DND-41 (cell line): ENCODE results near the gene DTYMK.

Experiments used
- CTCF ChIP-seq: IDR thresholded peaks from 2 replicates; pipeline ENCODE4 v1.5.1; 2012; ENCODE audit warnings: borderline replicate concordance, low read length, moderate library complexity, mild to moderate bottlenecking; ENCODE audit not compliant: poor library complexity, severe bottlenecking; ENCODE audit errors: extremely low read depth
- EZH2 ChIP-seq: IDR thresholded peaks from 3 replicates; pipeline ENCODE4 v1.6.1; 2012; ENCODE audit warnings: borderline replicate concordance, low read depth, mild to moderate bottlenecking, moderate library complexity, low read length, inconsistent platforms; ENCODE audit not compliant: severe bottlenecking

DNA sequence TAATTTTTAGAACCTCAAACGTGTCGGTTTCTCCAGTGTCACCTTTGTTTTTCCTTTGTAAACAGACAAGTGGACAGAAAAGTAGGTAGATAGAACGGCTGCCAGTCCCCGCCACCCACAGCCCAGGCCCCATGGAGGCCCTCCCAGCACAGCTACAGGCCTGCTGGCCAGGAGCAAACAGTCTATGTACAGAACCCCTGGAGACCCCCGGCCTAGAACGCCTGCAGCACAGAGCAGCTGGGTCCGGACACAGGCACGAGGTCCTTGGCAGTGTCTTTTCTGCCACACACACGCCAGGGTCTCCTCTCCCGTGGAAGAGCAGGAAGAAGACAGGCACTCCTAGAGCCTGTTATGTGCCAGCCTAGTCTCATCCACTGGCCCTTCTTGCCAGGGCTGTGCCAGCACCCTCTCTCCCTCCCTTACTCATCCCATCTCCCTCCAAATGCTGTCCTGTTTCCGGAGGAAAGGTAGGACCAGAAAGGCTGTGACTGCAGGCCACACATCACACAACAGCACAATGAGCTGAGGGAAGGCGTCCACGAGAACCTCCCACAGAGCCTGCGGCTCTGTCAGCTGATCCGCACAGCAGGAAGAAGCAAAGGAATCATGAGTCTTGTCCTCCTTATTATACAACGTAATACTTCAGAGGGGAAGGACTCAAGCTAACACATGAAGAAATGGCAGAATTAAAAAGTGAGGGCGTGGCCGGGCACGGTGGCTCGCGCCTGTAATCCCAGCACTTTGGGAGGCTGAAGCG, 7.7 kb downstream of the DTYMK start:
- TF ChIP-seq CTCF (no peak), EZH2 (no peak)
